T47D (cell line): ENCODE results near the gene EXOC1L.
A peak's percentile ranks its signal among the peaks of the same experiment; 100 is the strongest.

Source experiments
- DNase-seq, 2 experiments: peaks; one replicate each; pipeline versions ENCODE4 v3.0.0 to v3.0.0-alpha.2; 2011 to 2012; ENCODE audit warnings: low read depth in 1 of 2, low spot score in 1 of 2
- JUND ChIP-seq: IDR thresholded peaks from 2 replicates; pipeline ENCODE4 v1.6.1; 2012; ENCODE audit warnings: low read depth
- in situ Hi-C: cut with HindIII; loops from 2 replicates; pipeline ENCODE4 v1.10.0; 2016; ENCODE audit warnings: low sequenced_read_pairs, low pct_unique_long_range_greater_than_20kb

Gene EXOC1L, protein sequence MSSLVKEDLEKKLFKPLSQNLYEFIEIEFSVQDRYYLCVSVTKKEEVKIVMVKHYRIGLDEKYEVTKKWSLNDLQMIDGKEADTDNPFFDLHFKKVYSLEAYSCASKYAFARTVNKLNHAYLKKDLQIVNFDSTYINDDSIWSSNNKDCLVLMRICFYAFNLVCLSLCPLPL

DNA sequence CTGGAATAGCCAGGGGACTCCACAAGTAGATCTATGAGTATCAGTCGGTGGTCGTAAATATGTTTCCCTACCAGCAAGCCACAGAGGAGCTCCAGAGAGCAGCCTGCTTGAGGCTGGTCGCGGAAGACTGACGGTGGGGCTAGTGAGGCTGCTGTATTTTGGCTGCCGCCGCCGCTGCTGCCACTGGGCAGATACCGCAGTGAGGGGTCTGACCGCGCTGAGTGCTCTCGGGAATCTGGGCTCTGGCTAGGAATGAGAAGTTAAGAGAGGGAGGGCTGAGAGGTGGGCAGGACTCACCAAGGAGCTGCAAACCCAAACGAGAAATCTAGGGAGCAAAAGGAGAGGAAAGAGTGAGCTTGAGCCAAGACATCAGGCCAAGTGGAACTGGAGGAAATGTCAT is at the start of gene EXOC1L:
TSS of gene EXOC1L (plus strand) at position 157 of the 400 bp plus-strand sequence. CDS start at position 394, 237 bp downstream.
- TF ChIP-seq JUND = no peak
- DNase-seq = no peak
- in situ Hi-C loops = no loop called here

DNA sequence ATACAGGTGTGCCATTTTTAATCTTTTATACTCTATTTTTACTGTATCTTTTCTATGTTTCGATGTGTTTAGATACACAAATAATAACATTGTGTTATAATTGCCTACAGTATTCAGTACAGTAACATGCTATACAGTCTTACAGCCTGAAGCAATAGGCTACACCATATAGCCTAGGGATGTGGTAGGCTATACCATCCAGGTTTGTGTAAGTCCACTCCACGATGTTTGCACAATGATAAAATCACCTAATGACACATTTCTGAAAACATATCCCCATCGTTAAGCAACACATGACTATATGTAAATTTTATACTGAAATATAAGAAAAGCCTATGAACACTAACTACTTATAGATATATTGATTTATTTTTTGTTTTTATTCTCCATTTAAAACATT is 48.9 kb upstream of the EXOC1L start:
- no peak for TF ChIP-seq JUND
- peak in 1 of 2 experiments; percentile 36 for DNase-seq
- in situ Hi-C loops = no loop called here

DNA sequence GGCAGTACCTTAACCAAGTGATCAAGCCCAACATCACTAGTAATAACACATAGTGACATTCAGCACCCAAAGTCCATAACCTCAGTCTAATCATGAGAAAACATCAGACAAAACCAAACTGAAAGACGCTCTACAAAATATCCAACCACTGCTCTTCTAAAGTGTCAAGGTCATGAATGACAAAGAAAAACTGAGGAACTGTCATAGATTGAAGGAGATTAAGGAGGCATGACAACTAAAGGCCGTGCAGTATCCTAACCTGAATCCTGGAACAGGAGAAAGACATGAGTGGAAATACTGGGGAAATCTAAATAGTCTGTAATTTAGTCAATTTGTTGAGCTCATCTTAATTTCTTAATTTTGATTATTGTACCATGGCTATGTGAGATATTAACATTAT is 38.2 kb upstream of the EXOC1L start:
- TF ChIP-seq JUND = no peak
- in situ Hi-C loops = no loop called here
- DNase-seq = no peak

DNA sequence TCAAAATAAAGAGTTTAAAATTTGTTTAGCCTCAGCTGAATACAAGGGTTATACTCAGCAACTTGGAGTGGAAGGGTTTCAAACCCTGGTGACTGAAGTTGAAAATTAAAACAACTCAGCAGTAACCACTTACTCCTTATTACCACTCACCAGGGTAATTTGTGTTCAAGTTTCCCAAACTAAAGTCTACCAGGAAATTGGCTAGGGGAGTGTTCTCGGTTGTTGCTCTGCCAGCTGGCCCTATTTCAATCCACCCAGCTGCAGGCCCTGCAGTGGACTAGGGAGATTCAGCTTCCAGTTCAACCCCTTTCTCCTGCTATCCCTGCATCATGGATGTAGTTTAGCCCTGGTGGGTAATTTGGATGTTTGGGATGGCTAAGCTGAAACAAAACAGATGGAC is 37.8 kb upstream of the EXOC1L start:
- no peak for TF ChIP-seq JUND
- DNase-seq = no peak
- in situ Hi-C loops = no loop called here

DNA sequence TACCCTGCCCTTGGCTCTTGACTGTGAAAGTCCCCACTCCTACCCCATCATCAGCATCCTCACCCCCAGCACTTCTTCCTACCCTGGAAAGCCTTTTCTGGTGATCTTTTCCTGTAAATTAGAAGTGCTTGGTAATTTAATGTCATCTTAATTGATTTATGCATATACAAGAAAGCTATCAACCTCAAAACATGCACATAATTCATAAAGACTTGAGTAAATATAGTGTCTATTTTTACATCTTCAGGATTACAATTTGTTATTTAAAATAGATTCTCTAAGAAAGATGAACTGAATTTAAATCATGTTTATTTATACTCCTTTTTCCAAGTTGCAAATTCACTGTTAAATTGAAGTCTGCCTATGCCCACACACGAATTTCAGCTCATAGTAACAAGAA is 36.0 kb upstream of the EXOC1L start:
- DNase-seq = no peak
- in situ Hi-C loops = no loop called here
- TF ChIP-seq JUND = no peak

DNA sequence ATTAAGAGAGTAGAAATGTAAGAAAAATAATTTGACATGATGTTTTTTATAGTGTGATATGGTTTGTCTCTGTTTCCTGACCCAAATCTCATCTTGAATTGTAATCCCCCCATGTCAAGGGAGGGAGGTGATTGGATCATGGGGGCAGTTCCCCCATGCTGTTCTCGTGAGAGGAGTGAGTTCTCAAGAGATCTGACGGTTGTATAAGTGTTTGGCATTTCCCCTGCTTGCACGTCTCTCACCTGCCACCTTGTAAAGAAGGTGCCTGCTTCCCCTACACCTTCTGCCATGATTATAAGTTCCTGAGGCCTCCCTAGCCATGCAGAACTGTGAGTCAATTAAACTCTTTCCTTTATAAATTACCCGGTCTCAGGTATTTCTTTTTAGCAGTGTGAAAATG is 34.8 kb upstream of the EXOC1L start:
- no peak for TF ChIP-seq JUND
- in situ Hi-C loops = no loop called here
- no peak for DNase-seq

DNA sequence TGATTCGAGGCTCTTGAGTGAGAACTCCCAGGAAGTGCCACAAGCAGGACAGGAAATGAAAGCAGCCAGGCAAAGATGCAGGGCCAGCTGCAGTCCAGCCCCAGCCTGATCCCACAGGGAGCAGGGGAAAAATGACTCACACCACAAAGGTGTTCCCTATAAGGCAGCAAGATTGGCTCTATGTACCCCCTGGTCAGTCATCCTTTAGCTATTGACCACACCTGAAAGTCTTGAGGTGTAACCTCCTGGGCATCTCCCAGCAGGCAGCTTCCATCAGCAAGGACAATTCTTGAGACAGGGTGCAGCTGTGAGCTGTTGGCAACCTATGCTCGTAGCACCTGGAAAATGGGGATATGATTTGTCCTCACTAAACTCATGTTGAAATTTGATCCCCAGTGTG is 27.9 kb upstream of the EXOC1L start:
- no peak for TF ChIP-seq JUND
- in situ Hi-C loops = no loop called here
- DNase-seq = no peak

DNA sequence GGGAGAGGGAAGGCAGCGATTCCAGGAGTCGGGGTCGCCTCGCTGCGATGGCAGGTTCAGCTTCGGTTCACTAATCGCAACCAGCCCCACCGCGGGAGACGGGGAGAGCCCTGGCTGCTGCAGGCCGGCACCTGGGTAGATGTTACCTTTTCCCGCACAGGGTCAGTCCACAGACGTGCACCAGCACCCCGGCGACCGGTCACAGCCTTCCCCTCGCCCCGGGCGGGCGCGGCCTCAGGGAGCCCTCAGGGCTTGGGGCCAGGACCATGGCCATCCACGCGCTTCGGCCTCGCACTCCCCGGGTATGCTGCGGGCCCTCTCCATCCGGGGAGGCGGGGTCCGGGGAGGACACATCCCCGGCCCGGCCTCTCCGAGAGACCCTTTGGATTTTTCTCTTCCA is 26.1 kb upstream of the EXOC1L start:
- DNase-seq = no peak
- in situ Hi-C loops = no loop called here
- TF ChIP-seq JUND = no peak

DNA sequence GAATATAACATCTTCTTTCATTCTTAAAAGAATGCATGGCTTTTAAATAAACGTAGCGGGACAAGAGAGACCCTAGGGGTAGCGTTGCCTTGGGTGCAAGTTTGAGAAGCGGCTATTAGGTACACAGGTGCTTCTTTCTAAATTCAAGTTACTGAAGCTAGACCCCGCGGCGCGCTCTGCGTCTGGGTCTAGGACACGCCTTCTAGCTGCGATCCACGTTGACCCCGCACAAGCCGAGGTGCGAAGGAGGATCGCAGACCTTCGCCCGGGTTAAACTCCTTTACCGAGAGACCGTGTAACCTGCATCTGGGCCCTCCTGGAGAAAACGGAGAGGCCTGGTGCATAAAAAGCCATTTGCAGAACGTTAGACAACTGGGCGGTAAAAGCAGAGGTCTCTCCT is 25.5 kb upstream of the EXOC1L start:
- in situ Hi-C loops = no loop called here
- TF ChIP-seq JUND = no peak
- no peak for DNase-seq

DNA sequence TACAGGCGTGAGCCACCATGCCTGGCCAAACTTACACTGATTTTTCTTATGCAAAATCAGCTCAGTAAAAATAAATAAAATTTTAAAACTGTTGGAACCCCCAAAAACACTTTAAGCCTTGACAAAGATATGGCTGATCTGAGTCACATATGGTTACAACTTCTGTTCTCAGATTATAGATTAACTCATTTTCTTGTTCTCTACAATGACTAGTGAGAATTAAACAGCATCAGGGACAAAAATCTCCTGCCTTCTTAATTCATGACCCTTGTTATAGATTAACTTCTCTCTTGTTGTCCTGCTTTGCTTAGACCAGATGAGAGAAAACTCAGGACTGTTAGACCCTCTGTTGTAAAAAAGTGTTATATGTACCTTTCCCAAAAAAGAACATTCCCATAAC is 24.2 kb upstream of the EXOC1L start:
- no peak for DNase-seq
- in situ Hi-C loops = no loop called here
- TF ChIP-seq JUND = no peak

DNA sequence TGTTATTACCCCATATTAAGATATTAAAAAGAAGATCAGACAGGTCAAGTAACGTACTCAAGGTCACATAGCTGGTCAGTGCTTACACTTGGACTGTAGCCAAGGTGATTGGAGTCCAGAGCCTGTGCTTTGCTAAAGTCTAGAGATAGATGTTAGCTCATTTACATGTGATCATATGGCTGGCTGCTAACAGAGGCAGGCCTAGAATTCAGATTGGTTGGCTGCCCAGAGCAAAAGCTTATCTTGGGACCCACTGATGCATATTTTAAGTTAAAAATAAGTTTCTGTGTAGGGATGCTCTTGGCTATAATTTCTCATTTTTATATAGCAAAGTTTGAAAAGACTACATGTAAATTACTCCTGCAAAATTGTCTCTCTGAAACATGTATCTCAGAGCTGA is 18.1 kb upstream of the EXOC1L start:
- in situ Hi-C loops = no loop called here
- TF ChIP-seq JUND = no peak
- DNase-seq = no peak

DNA sequence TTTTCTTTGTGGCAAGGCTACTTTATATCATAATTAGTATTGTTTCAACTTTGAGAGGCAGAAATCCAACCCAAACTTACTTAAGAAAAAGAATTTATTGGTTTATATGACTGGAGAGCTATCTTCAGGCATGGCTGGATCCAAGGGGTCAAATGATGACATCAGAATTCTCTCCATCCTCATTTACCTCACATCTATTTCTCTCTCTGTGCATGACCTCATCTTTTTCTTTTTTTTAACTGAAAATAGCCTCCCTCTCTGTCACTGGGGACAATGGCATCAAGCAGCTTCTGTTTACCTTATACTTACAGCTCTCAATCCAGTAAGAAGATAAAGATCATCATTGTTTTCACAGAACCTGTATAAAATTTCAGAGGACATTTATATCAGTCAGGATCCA is 12.0 kb upstream of the EXOC1L start:
- in situ Hi-C loops = no loop called here
- no peak for TF ChIP-seq JUND
- DNase-seq = no peak

DNA sequence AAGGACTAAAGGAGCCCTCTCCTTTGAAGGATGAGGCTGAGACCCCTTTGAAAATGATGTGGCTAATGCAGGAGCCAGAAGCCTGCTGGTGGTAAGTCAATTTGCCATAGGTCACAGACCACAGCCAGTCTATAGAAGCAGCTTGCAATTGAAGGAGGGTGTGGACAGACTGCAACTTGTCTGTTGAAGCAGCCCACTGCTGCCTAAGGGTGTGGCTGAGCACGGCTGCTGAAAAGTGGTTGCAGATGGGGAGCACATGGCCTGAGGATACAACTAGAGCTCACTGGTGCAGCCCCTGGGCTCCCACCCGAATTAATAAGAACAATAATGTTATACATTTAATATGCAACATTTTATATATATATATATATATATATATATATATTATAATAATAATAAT is 11.4 kb upstream of the EXOC1L start:
- in situ Hi-C loops = no loop called here
- DNase-seq = no peak
- no peak for TF ChIP-seq JUND

DNA sequence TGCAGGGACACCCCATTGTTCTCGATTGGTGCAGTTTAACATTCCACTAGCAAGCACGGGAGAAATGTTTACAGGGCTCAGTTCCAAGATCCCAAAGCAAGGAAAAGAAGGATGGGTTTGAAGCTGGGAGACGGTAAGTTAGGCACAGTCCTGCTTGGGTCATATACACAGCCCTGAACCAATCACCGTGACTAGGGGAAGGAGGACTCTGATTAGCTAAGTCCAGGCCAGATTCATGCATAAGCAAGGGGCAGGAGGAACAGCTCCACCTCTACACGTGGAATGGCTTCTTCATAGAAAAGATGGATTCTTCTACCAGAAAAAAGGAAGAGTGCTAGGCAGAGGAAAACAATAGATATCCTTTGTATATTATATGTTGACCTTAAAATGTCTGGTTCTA is 11.0 kb upstream of the EXOC1L start:
- TF ChIP-seq JUND = no peak
- in situ Hi-C loops = no loop called here
- no peak for DNase-seq

DNA sequence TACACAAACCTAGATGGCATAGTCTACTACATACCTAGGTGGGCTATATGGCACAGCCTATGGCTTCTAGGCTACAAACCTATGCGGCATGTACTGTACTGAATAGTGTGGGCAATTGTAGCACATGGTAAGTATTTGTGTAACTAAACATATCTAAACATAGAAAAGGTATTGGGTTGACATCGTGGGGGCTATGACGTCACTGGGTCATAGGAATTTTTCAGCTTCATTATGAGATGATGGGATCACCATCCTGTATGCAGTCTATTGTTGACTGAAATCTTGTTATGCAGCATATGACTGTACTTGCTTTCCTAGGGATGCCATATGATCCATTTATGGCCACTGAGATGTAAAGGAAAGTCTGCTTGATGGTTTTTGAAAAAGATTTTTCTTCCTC is 1.9 kb upstream of the EXOC1L start:
- DNase-seq = no peak
- no peak for TF ChIP-seq JUND
- in situ Hi-C loops = no loop called here
